NOMO-1 treated with dmso at 0.1 percent for 144 hours (cell line): Measurements from ENCODE around the gene UPP2.

ENCODE experiments used
- DNase-seq: peaks from one replicate; lab custom pipeline; 2025; ENCODE audit not compliant: unreplicated experiment; lab: John Stamatoyannopoulos, UW

Gene UPP2

GRCh38 chr2:158101384-158101926 is at the start of gene UPP2:
UPP2 (plus strand) TSS chr2:158101876; CDS start chr2:158102064, 188 bp downstream.
- DNase-seq: no peak

GRCh38 chr2:158052761-158053160 is 48.9 kb upstream of the UPP2 start:
- no peak for DNase-seq

- no peak for DNase-seq
These were observed 44.8 kb upstream of the UPP2 start for GRCh38 chr2:158056875-158057274.

GRCh38 chr2:158060160-158060834 is 41.4 kb upstream of the UPP2 start:
- no peak for DNase-seq

- DNase-seq: no peak
These were observed 40.7 kb upstream of the UPP2 start for GRCh38 chr2:158060835-158061435.

GRCh38 chr2:158061763-158062162 is 39.9 kb upstream of the UPP2 start:
- DNase-seq: no peak

GRCh38 chr2:158066046-158066713 is 35.5 kb upstream of the UPP2 start:
- no peak for DNase-seq

- no peak for DNase-seq
These were observed 30.7 kb upstream of the UPP2 start for GRCh38 chr2:158071018-158071417.

- DNase-seq: no peak
These were observed 29.3 kb upstream of the UPP2 start for GRCh38 chr2:158072361-158072760.

GRCh38 chr2:158079672-158080071 is 22.0 kb upstream of the UPP2 start:
- DNase-seq: no peak

- DNase-seq: no peak
These were observed 13.6 kb upstream of the UPP2 start for GRCh38 chr2:158088093-158088492.

GRCh38 chr2:158089322-158089721 is 12.4 kb upstream of the UPP2 start:
- no peak for DNase-seq

GRCh38 chr2:158091647-158092046 is 10.0 kb upstream of the UPP2 start:
- DNase-seq: no peak

- no peak for DNase-seq
These were observed 7.1 kb upstream of the UPP2 start for GRCh38 chr2:158094487-158095092.

GRCh38 chr2:158095269-158095668 is 6.4 kb upstream of the UPP2 start:
- DNase-seq: no peak

- DNase-seq: no peak
These were observed 5.8 kb upstream of the UPP2 start for GRCh38 chr2:158095912-158096311.

GRCh38 chr2:158097481-158097880 is 4.2 kb upstream of the UPP2 start:
- no peak for DNase-seq

- DNase-seq: no peak
These were observed 3.5 kb upstream of the UPP2 start for GRCh38 chr2:158098178-158098577.

- DNase-seq: no peak
These were observed 2.0 kb upstream of the UPP2 start for GRCh38 chr2:158099716-158100115.

- no peak for DNase-seq
These were observed 1.3 kb upstream of the UPP2 start for GRCh38 chr2:158100411-158100810.

- no peak for DNase-seq
These were observed 770 bp downstream of the UPP2 start for GRCh38 chr2:158102446-158102845.
